Liver (tissue), 9 donors: ENCODE results near the gene EMX1. TPM values are rescaled to one million over a fixed set of nuclear protein-coding genes. Genes with fewer than 3 reads are reported as not detected.
"Not testable (repeated sequence)": the region's sequence is repeated elsewhere in the genome, so short reads cannot be mapped to it uniquely, and the experiment has no call there.

ENCODE experiments used
- DNase-seq: peaks from one replicate; pipeline ENCODE4 v3.0.0-alpha.2; 2017; ENCODE audit warnings: low spot score
- H3K27ac ChIP-seq, 2 donors: one replicate each; pipeline ENCODE4 v1.7.0; 2013; ENCODE audit warnings: inconsistent platforms in 2 of 2, low read length in 2 of 2, control low read depth in 1 of 2, low read depth in 1 of 2, mild to moderate bottlenecking in 1 of 2
- H3K27me3 ChIP-seq, 4 donors: one replicate each; pipeline versions ENCODE4 v1.6.1 to v1.7.0; 2013; ENCODE audit warnings: low read length in 3 of 4, inconsistent platforms in 1 of 4, mild to moderate bottlenecking in 1 of 4, moderate library complexity in 1 of 4; ENCODE audit not compliant: control insufficient read depth in 4 of 4, insufficient read depth in 4 of 4
- H3K36me3 ChIP-seq, 4 donors: one replicate each; pipeline versions ENCODE4 v1.6.1 to v1.7.0; 2013; ENCODE audit warnings: low read length in 3 of 4, mild to moderate bottlenecking in 3 of 4, low read depth in 1 of 4, moderate library complexity in 1 of 4; ENCODE audit not compliant: control insufficient read depth in 4 of 4, insufficient read depth in 3 of 4
- H3K4me1 ChIP-seq, 4 donors: one replicate each; pipeline versions ENCODE4 v1.6.1 to v1.7.0; 2013; ENCODE audit warnings: low read length in 3 of 4, mild to moderate bottlenecking in 3 of 4, moderate library complexity in 1 of 4; ENCODE audit not compliant: control insufficient read depth in 4 of 4, insufficient read depth in 4 of 4
- H3K4me3 ChIP-seq, 3 donors: one replicate each; pipeline versions ENCODE4 v1.6.1 to v1.7.0; 2013; ENCODE audit warnings: low read length in 3 of 3, control low read depth in 1 of 3, low read depth in 1 of 3, mild to moderate bottlenecking in 1 of 3
- H3K9ac ChIP-seq, 2 donors: one replicate each; pipeline ENCODE4 v1.7.0; 2013; ENCODE audit warnings: low read length in 2 of 2, mild to moderate bottlenecking in 2 of 2, moderate library complexity in 2 of 2, control low read depth in 1 of 2, low read depth in 1 of 2
- H3K9me3 ChIP-seq, 4 donors: one replicate each; pipeline versions ENCODE4 v1.6.1 to v1.7.0; 2013; ENCODE audit warnings: low read length in 3 of 4; ENCODE audit not compliant: control insufficient read depth in 4 of 4
- ATF3 ChIP-seq: IDR thresholded peaks from 2 replicates; pipeline ENCODE4 v1.6.1; 2016; ENCODE audit warnings: antibody characterized with exemption
- EGR1 ChIP-seq, 2 donors: IDR thresholded peaks; 2 replicates each; pipeline ENCODE4 v1.6.1; 2016 to 2018; ENCODE audit warnings: antibody characterized with exemption in 2 of 2, low read depth in 2 of 2
- FOXA1 ChIP-seq: IDR thresholded peaks from 2 replicates; pipeline ENCODE4 v1.6.1; 2016; ENCODE audit warnings: antibody characterized with exemption
- FOXA2 ChIP-seq: IDR thresholded peaks from 2 replicates; pipeline ENCODE4 v1.6.1; 2016; ENCODE audit warnings: antibody characterized with exemption
- GABPA ChIP-seq, 2 donors: IDR thresholded peaks in 1 of 2; conservative IDR thresholded peaks in 1 of 2; 2 replicates each; pipeline ENCODE4 v1.6.1; 2016; ENCODE audit warnings: antibody characterized with exemption in 2 of 2, mild to moderate bottlenecking in 1 of 2, moderate library complexity in 1 of 2
- HNF4A ChIP-seq, 2 donors: conservative IDR thresholded peaks; 2 replicates each; pipeline ENCODE4 v1.6.1; 2016; ENCODE audit warnings: antibody characterized with exemption in 2 of 2, mild to moderate bottlenecking in 2 of 2
- HNF4G ChIP-seq: IDR thresholded peaks from 2 replicates; pipeline ENCODE4 v1.6.1; 2016; ENCODE audit warnings: antibody characterized with exemption
- JUND ChIP-seq, 2 donors: IDR thresholded peaks; 2 replicates each; pipeline ENCODE4 v1.6.1; 2016; ENCODE audit warnings: antibody characterized with exemption in 2 of 2
- MAX ChIP-seq: IDR thresholded peaks from 2 replicates; pipeline ENCODE4 v1.6.1; 2016; ENCODE audit warnings: antibody characterized with exemption
- NR2F2 ChIP-seq: IDR thresholded peaks from 2 replicates; pipeline ENCODE4 v1.6.1; 2016; ENCODE audit warnings: antibody characterized with exemption
- RAD21 ChIP-seq, 2 donors: IDR thresholded peaks; 2 replicates each; pipeline ENCODE4 v1.6.1; 2016; ENCODE audit warnings: antibody characterized with exemption in 2 of 2, mild to moderate bottlenecking in 2 of 2
- REST ChIP-seq: IDR thresholded peaks from 2 replicates; pipeline ENCODE4 v1.6.1; 2016; ENCODE audit warnings: antibody characterized with exemption, mild to moderate bottlenecking
- RXRA ChIP-seq, 2 donors: IDR thresholded peaks; 2 replicates each; pipeline ENCODE4 v1.6.1; 2017 to 2018; ENCODE audit warnings: antibody characterized with exemption in 2 of 2, mild to moderate bottlenecking in 1 of 2
- SP1 ChIP-seq: IDR thresholded peaks from 2 replicates; pipeline ENCODE4 v1.6.1; 2018; ENCODE audit warnings: antibody characterized with exemption, mild to moderate bottlenecking
- TAF1 ChIP-seq: conservative IDR thresholded peaks from 2 replicates; pipeline ENCODE4 v1.6.1; 2016; ENCODE audit warnings: antibody characterized with exemption, mild to moderate bottlenecking
- YY1 ChIP-seq: IDR thresholded peaks from 2 replicates; pipeline ENCODE4 v1.6.1; 2016; ENCODE audit warnings: antibody characterized with exemption, mild to moderate bottlenecking
- ZBTB33 ChIP-seq: IDR thresholded peaks from 2 replicates; pipeline ENCODE4 v1.6.1; 2016; ENCODE audit warnings: antibody characterized with exemption
- WGBS: extraction: QIAGEN DNeasy Blood & Tissue Kit; methylation state at CpG from one replicate; pipeline ENCODE4 v1.1.7; 2013; 5-methylcytosine and 5-hydroxymethylcytosine counted together
- polyA plus RNA-seq, 2 donors: library from polyadenylated mRNA; stranded (reverse) in 1 of 2; unstranded in 1 of 2; fragments of 200-250 nt in 1 of 2; fragments of >200 nt in 1 of 2; fragmentation: Nextera tagmentation in 1 of 2; extraction: Ambion mirVana in 1 of 2; gene quantifications; one replicate each; pipeline versions ENCODE4 v1.2.1 to v1.2.3, GENCODE V29; 2013 to 2015
- total RNA-seq, 2 donors: library from RNA; depleted of rRNA; stranded (reverse); fragments of >200 nt; gene quantifications; one replicate each; pipeline ENCODE4 v1.2.3, GENCODE V29; 2014
- donor health status: healthy.
- donor health status: healthy.
- donor health status: healthy.
- donor health status: healthy.
- donor health status: healthy.

EMX1 gene
- total and polyA plus RNA-seq, 4 donors = 0.06 to 0.18 (median 0.08) TPM; not detected in 1

GRCh38 chr2:72900191-72900825 lies 17.0 kb upstream of the EMX1 start:
- 93% methylated on average over 5 of the region's 5 CpGs for WGBS
- Histone ChIP-seq H3K9me3 (no peaks in the 10 kb centered on the region), H3K27me3 (peaks cover 0 to 11% (median 0%) of the 10 kb centered on the region in 4 donors), H3K9ac (no peak overlapping the region), H3K27ac (no peak overlapping the region), H3K4me1 (peaks cover 0 to 4% (median 0%) of the 10 kb centered on the region in 4 donors), H3K36me3 (no peaks in the 10 kb centered on the region), H3K4me3 (no peak overlapping the region)
- no peak for TF ChIP-seq HNF4G
- TF ChIP-seq FOXA1 = no peak
- no peak for TF ChIP-seq TAF1
- no peak for TF ChIP-seq RXRA (IDR thresholded peaks at IDR 0.05)
- no peak for TF ChIP-seq FOXA2
- no peak for TF ChIP-seq EGR1 (IDR thresholded peaks at IDR 0.05; ENCODE audit: low read depth in 2 of 2)
- no peak for TF ChIP-seq YY1
- no peak for TF ChIP-seq ZBTB33
- no peak for TF ChIP-seq GABPA (IDR thresholded peaks at IDR 0.05 in 1 of 2, conservative IDR thresholded peaks at IDR 0.05 in 1 of 2)
- TF ChIP-seq RAD21 (IDR thresholded peaks at IDR 0.05) = no peak
- TF ChIP-seq SP1 = no peak
- no peak for TF ChIP-seq ATF3
- no peak for TF ChIP-seq JUND (IDR thresholded peaks at IDR 0.05)
- no peak for TF ChIP-seq MAX
- no peak for TF ChIP-seq HNF4A (conservative IDR thresholded peaks at IDR 0.05)
- no peak for TF ChIP-seq REST
- no peak for DNase-seq

- Histone ChIP-seq H3K4me3 (no peak overlapping the region), H3K9me3 (no peaks in the 10 kb centered on the region), H3K27ac (no peak overlapping the region), H3K36me3 (no peaks in the 10 kb centered on the region), H3K9ac (no peak overlapping the region), H3K27me3 (peaks cover 0 to 14% (median 0%) of the 10 kb centered on the region in 4 donors), H3K4me1 (no peaks in the 10 kb centered on the region)
- no peak for DNase-seq
- 62% methylated on average over 3 of the region's 3 CpGs for WGBS
- no peak for TF ChIP-seq GABPA (IDR thresholded peaks at IDR 0.05 in 1 of 2, conservative IDR thresholded peaks at IDR 0.05 in 1 of 2)
- TF ChIP-seq HNF4G = no peak
- no peak for TF ChIP-seq SP1
- no peak for TF ChIP-seq FOXA2
- TF ChIP-seq NR2F2 = no peak
Observed at GRCh38 chr2:72901426-72901825, 15.9 kb upstream of the EMX1 start.

- not testable (repeated sequence) for H3K36me3 ChIP-seq, H3K9me3 ChIP-seq, H3K4me1 ChIP-seq, H3K4me3 ChIP-seq, H3K27ac ChIP-seq, DNase-seq, H3K9ac ChIP-seq
- 83% methylated on average over 13 of the region's 13 CpGs for WGBS
- H3K27me3 ChIP-seq = peaks cover 3 to 20% (median 10%) of the 10 kb centered on the region in 4 donors
Observed at GRCh38 chr2:72907369-72907768, 9.9 kb upstream of the EMX1 start.
